Spleen (tissue), 11 donors: ENCODE data around the gene CAPN11. TPM values are rescaled to one million over a fixed set of nuclear protein-coding genes. Genes with fewer than 3 reads are reported as not detected.

Experiments
- DNase-seq: peaks from one replicate; pipeline ENCODE4 v3.0.0-alpha.2; 2020
- H3K27ac ChIP-seq, 8 donors: fragments of 200-600 bp; sonication (generic) in 7 of 8; 1 replicate in 4 of 8; 2 replicates in 4 of 8; pipeline versions ENCODE4 v1.5.0 to v1.8.0; 2016 to 2021; ENCODE audit warnings: inconsistent platforms in 4 of 8, mild to moderate bottlenecking in 4 of 8, moderate library complexity in 1 of 8
- H3K27me3 ChIP-seq, 7 donors: fragments of 200-600 bp; sonication (generic) in 6 of 7; replicated peaks in 1 of 7; 1 replicate in 4 of 7; 2 replicates in 3 of 7; pipeline versions ENCODE4 v1.5.0 to v1.8.0; 2016 to 2021; ENCODE audit warnings: inconsistent platforms in 3 of 7, mild to moderate bottlenecking in 1 of 7
- H3K36me3 ChIP-seq, 6 donors: fragments of 200-600 bp; sonication (generic) in 5 of 6; 1 replicate in 4 of 6; 2 replicates in 2 of 6; pipeline versions ENCODE4 v1.5.0 to v1.8.0; 2016 to 2021; ENCODE audit warnings: inconsistent platforms in 2 of 6
- H3K4me1 ChIP-seq, 6 donors: fragments of 200-600 bp; sonication (generic) in 5 of 6; 1 replicate in 3 of 6; 2 replicates in 3 of 6; pipeline versions ENCODE4 v1.5.0 to v1.8.0; 2016 to 2021; ENCODE audit warnings: inconsistent platforms in 3 of 6
- H3K4me3 ChIP-seq, 8 donors: fragments of 200-600 bp; sonication (generic) in 7 of 8; 1 replicate in 4 of 8; 2 replicates in 4 of 8; pipeline versions ENCODE4 v1.5.0 to v1.8.0; 2016 to 2021; ENCODE audit warnings: inconsistent platforms in 4 of 8, mild to moderate bottlenecking in 4 of 8, moderate library complexity in 2 of 8
- H3K9me3 ChIP-seq, 8 donors: fragments of 200-600 bp; sonication (generic) in 7 of 8; 1 replicate in 4 of 8; 2 replicates in 4 of 8; pipeline versions ENCODE4 v1.5.0 to v1.8.0; 2016 to 2021; ENCODE audit warnings: inconsistent platforms in 4 of 8
- POLR2A ChIP-seq, 3 donors: fragments of 450-650 bp; IDR thresholded peaks; one replicate each; pipeline ENCODE4 v1.5.1; 2017; ENCODE audit warnings: antibody characterized with exemption in 3 of 3, mild to moderate bottlenecking in 1 of 3
- POLR2AphosphoS5 ChIP-seq, 3 donors: sonication (generic); formaldehyde crosslinking; IDR thresholded peaks; one replicate each; pipeline ENCODE4 v1.5.1; 2017; ENCODE audit warnings: antibody characterized with exemption in 3 of 3
- WGBS, 5 donors: extraction: QIAGEN DNeasy Blood & Tissue Kit in 3 of 5; methylation state at CpG; one replicate each; pipeline versions ENCODE4 v1.1.5 to v1.1.7; 2013 to 2018; 5-methylcytosine and 5-hydroxymethylcytosine counted together
- intact Hi-C: fragments of 100-400 bp; cut with DNase I; formaldehyde crosslinking; loops from one replicate; pipeline ENCODE4 v1.15.0; 2023; ENCODE audit warnings: low total_unique reads
- polyA plus RNA-seq, 3 donors: library from polyadenylated mRNA; stranded (reverse); fragments of 200-250 nt; gene quantifications; one replicate each; pipeline ENCODE4 v1.2.1, GENCODE V29; 2013
- total RNA-seq, 7 donors: library from RNA; depleted of rRNA in 3 of 7; stranded (reverse); fragments of >200 nt in 3 of 7; fragmentation: NEBNext Ultra II Directional in 4 of 7; extraction: Animal tissue kit (Norgen Biotek cat#: 25700) in 4 of 7; gene quantifications; one replicate each; pipeline versions ENCODE4 v1.1.0 to v1.2.1, GENCODE V29; 2016 to 2021
- TF ChIP-seq, protein P1 (sequence below), 11 experiments: fragments of 200-600 bp in 7 of 11; fragments of 450-650 bp in 4 of 11; sonication (generic) in 4 of 11; IDR thresholded peaks in 8 of 11; conservative IDR thresholded peaks in 3 of 11; 1 replicate in 7 of 11; 2 replicates in 4 of 11; pipeline versions ENCODE4 v1.4.0 to v1.8.0; 2016 to 2021; ENCODE audit warnings: antibody characterized with exemption in 11 of 11, inconsistent platforms in 4 of 11, mild to moderate bottlenecking in 1 of 11
- donor health status: healthy with polysubstance abuse.
- donor health status: DM: no; HTN: no; CAD: no; lungs with moderate emphysema.
- donor health status: DM: no; HTN: no; CAD: no.
- donor health status: Bipolar disorder and iron deficiency.
- donor health status: healthy.
- donor health status: DM: no; HTN: no; CAD: no.
- donor health status: DM: yes; HTN: yes; CAD: no.

The CAPN11 gene
- total and polyA plus RNA-seq, 10 donors = 0.12 to 0.26 (median 0.17) TPM; not detected in 3

DNA sequence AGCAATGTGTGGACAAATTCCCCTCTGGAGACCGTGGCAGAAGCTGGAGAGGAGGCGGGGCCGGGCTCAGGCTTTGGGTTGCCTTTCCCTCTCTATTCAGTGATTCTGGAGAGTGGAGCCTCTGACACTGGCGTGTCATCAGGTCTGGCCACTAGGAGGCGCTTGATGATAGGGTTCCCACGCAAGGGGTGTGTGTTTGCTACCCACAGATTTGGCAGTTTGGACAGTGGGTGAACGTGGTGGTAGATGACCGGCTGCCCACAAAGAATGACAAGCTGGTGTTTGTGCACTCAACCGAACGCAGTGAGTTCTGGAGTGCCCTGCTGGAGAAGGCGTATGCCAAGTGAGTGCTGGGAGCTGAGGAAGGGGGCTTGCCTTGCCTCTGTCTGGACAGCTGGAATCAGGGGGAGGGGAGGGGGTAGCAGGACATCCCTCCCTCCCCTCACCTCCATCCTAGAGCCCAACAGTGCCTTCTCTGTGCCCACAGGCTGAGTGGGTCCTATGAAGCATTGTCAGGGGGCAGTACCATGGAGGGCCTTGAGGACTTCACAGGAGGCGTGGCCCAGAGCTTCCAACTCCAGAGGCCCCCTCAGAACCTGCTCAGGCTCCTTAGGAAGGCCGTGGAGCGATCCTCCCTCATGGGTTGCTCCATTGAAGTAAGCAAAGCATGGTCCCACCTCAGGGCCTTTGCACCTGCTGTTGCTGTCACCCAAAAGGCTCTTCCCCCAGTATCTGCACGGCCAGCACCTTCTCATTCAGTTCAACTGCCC lies 14.3 kb downstream of the CAPN11 start:
- no peaks in the 10 kb centered on the region for H3K9me3 ChIP-seq
- peaks cover 0 to 5% (median 0%) of the 10 kb centered on the region in 7 donors for H3K27me3 ChIP-seq
- H3K4me3 ChIP-seq = no peak overlapping the region
- peak; percentile 92 for DNase-seq
- intact Hi-C loops = loop anchor here (5.0 to 10.0 kb wide), 2 partner anchors 62 to 164 kb away; no protein-coding TSS in a partner anchor
- H3K36me3 ChIP-seq = no peaks in the 10 kb centered on the region
- TF ChIP-seq, protein P1, sequence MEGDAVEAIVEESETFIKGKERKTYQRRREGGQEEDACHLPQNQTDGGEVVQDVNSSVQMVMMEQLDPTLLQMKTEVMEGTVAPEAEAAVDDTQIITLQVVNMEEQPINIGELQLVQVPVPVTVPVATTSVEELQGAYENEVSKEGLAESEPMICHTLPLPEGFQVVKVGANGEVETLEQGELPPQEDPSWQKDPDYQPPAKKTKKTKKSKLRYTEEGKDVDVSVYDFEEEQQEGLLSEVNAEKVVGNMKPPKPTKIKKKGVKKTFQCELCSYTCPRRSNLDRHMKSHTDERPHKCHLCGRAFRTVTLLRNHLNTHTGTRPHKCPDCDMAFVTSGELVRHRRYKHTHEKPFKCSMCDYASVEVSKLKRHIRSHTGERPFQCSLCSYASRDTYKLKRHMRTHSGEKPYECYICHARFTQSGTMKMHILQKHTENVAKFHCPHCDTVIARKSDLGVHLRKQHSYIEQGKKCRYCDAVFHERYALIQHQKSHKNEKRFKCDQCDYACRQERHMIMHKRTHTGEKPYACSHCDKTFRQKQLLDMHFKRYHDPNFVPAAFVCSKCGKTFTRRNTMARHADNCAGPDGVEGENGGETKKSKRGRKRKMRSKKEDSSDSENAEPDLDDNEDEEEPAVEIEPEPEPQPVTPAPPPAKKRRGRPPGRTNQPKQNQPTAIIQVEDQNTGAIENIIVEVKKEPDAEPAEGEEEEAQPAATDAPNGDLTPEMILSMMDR (IDR thresholded peaks at IDR 0.05 in 8 of 11, conservative IDR thresholded peaks at IDR 0.05 in 3 of 11) = peak; percentile 71 to 94 (median 88)
- TF ChIP-seq POLR2AphosphoS5 (IDR thresholded peaks at IDR 0.05) (peak in 2 of 3 donors; percentile 21 to 49), POLR2A (IDR thresholded peaks at IDR 0.05) (no peak)
- 24 to 30% (median 28%) methylated on average over 15 of the region's 15 CpGs for WGBS, 5 donors
- H3K4me1 ChIP-seq = peaks cover 3 to 19% (median 16%) of the 10 kb centered on the region in 6 donors
- no peak overlapping the region for H3K27ac ChIP-seq

DNA sequence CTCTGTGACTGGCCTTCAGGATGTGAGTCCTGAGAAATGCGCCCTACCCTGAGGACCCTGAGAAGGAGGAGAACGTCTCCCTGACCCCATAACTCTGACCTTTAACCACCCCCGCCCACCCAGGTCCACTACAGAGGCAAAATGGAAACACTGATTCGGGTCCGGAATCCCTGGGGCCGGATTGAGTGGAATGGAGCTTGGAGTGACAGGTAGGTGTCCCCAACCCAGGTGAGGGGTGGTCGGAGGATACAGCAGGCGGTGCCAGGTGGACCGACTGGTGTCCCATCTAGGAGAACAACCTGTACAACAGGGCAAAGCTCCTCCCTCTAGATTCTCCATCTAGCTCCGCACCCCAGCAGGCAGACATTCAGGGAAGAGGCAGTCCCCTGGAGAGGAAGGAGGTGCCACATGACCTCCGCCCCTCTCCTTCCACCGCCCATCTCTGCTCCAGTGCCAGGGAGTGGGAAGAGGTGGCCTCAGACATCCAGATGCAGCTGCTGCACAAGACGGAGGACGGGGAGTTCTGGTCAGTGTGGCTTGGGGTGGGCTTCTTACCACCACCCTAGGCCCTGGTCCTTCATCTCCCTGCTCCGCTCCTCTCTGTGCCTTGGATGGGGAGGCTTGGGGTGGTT lies 17.6 kb downstream of the CAPN11 start:
- Histone ChIP-seq H3K36me3 (no peaks in the 10 kb centered on the region), H3K4me1 (peaks cover 3 to 32% (median 17%) of the 10 kb centered on the region in 6 donors), H3K27ac (no peak overlapping the region), H3K9me3 (no peaks in the 10 kb centered on the region), H3K27me3 (peaks cover 0 to 5% (median 0%) of the 10 kb centered on the region in 7 donors), H3K4me3 (peak overlapping the region in 1 of 8 donors; percentile 42)
- DNase-seq = no peak
- intact Hi-C loops = loop anchor here (10.0 kb wide), 1 partner anchor 59 kb away; no protein-coding TSS in a partner anchor
- TF ChIP-seq POLR2A (IDR thresholded peaks at IDR 0.05) (no peak), POLR2AphosphoS5 (IDR thresholded peaks at IDR 0.05) (no peak)
- TF ChIP-seq, protein P1 (IDR thresholded peaks at IDR 0.05 in 8 of 11, conservative IDR thresholded peaks at IDR 0.05 in 3 of 11) = no peak
- WGBS, 5 donors = 65 to 76% (median 73%) methylated on average over 14 to 15 of the region's 15 CpGs

DNA sequence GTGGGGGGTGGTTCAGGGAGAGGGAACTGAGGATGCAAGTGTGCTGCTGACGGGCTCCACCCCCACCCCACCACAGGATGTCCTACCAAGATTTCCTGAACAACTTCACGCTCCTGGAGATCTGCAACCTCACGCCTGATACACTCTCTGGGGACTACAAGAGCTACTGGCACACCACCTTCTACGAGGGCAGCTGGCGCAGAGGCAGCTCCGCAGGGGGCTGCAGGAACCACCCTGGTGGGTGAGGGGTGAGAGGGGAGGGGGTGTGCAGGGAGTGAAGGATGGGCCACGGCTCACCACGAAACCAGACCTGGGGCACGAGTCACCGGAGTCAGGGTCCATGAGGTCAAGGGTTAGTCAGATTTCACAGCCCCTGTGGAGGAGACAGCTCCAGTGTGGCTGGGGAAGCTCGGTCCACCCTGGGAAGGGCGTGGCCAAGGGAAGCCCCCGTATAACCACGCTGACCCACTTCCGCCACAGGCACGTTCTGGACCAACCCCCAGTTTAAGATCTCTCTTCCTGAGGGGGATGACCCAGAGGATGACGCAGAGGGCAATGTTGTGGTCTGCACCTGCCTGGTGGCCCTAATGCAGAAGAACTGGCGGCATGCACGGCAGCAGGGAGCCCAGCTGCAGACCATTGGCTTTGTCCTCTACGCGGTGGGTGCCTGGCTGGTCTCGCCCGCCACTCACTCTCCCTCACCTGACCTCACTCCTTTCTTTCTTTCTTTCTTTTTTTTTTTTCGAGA lies 18.3 kb downstream of the CAPN11 start:
- H3K4me1 ChIP-seq = peaks cover 3 to 32% (median 17%) of the 10 kb centered on the region in 6 donors
- peak overlapping the region in 1 of 8 donors; percentile 42 for H3K4me3 ChIP-seq
- H3K36me3 ChIP-seq = no peaks in the 10 kb centered on the region
- intact Hi-C loops = loop anchor here (10.0 kb wide), 1 partner anchor 58 kb away; no protein-coding TSS in a partner anchor
- DNase-seq = no peak
- 22 to 29% (median 25%) methylated on average over 18 to 24 of the region's 24 CpGs for WGBS, 5 donors
- no peak for TF ChIP-seq POLR2A (IDR thresholded peaks at IDR 0.05)
- TF ChIP-seq POLR2AphosphoS5 (IDR thresholded peaks at IDR 0.05) = no peak
- TF ChIP-seq, protein P1 (IDR thresholded peaks at IDR 0.05 in 8 of 11, conservative IDR thresholded peaks at IDR 0.05 in 3 of 11) = no peak
- peaks cover 0 to 5% (median 0%) of the 10 kb centered on the region in 7 donors for H3K27me3 ChIP-seq
- no peak overlapping the region for H3K27ac ChIP-seq
- no peaks in the 10 kb centered on the region for H3K9me3 ChIP-seq
